GM13976 (cell line): ENCODE data around the gene MRPL14.

ENCODE experiments used
- DNase-seq: peaks from one replicate; pipeline ENCODE4 v3.0.0; 2012; ENCODE audit warnings: low spot score
- CTCF ChIP-seq: IDR thresholded peaks from 2 replicates; pipeline ENCODE4 v1.5.1; 2012; ENCODE audit warnings: borderline replicate concordance, mild to moderate bottlenecking; ENCODE audit not compliant: insufficient read depth; ENCODE audit errors: extremely low read depth, missing control alignments, control extremely low read depth
- in situ Hi-C: fragments of 300-500 bp; cut with MboI; formaldehyde crosslinking; loops from one replicate; pipeline ENCODE4 v1.12.0; 2022; ENCODE audit warnings: low sequenced_read_pairs, mixed read lengths, inconsistent platforms; ENCODE audit not compliant: unreplicated experiment

MRPL14 gene

GRCh38 chr6:44066394-44067172, 60.7 kb downstream of the MRPL14 start:
- in situ Hi-C loops = loop anchor here (5.0 kb wide), 1 partner anchor 294 kb away; the partner anchor contains the start of gene VEGFA
- no peak for DNase-seq
- no peak for TF ChIP-seq CTCF

- DNase-seq = no peak
- no peak for TF ChIP-seq CTCF
- in situ Hi-C loops = loop anchor here (5.0 kb wide), 1 partner anchor 293 kb away; the partner anchor contains the start of gene VEGFA
Measured at GRCh38 chr6:44065443-44066140, 61.7 kb downstream of the MRPL14 start.

GRCh38 chr6:44064948-44065272, 62.3 kb downstream of the MRPL14 start:
- in situ Hi-C loops = loop anchor here (5.0 kb wide), 1 partner anchor 293 kb away; the partner anchor contains the start of gene VEGFA
- DNase-seq = no peak
- no peak for TF ChIP-seq CTCF

- TF ChIP-seq CTCF = no peak
- peak; percentile 63 for DNase-seq
- in situ Hi-C loops = no loop called here
Measured at GRCh38 chr6:44064089-44064947, 62.9 kb downstream of the MRPL14 start.

GRCh38 chr6:44063561-44064059, 63.6 kb downstream of the MRPL14 start:
- no peak for TF ChIP-seq CTCF
- in situ Hi-C loops = no loop called here
- no peak for DNase-seq
